K562 (cell line): ENCODE data around the gene RUNX3. TPM values are rescaled to one million over a fixed set of nuclear protein-coding genes. Genes with fewer than 3 reads are reported as not detected.

ENCODE experiments used
- ATAC-seq: fragments of 200-7000 bp; cut with Tn5 transposase; 3 replicates; pipeline ENCODE4 v1.9.1; 2020; ENCODE audit warnings: moderate library complexity
- BruUV-seq: library from RNA; stranded (reverse); fragments of 400-500 nt; replicated peaks from 2 replicates; lab custom pipeline; 2021; lab: Mats Ljungman, UMichigan
- CTCF ChIA-PET: fragments of 300-600 bp; formaldehyde crosslinking; extraction: SDS; loops from one replicate; lab custom pipeline; 2021; ENCODE audit warnings: low intra/inter-chr PET ratio; lab: Yijun Ruan, JAX
- POLR2A ChIA-PET: fragments of 300-600, 350-650 bp; sonication (Branson Sonifier 250); formaldehyde crosslinking; extraction: SDS; loops from one replicate; lab custom pipeline; 2021; ENCODE audit warnings: antibody characterized with exemption, inconsistent platforms; lab: Yijun Ruan, JAX
- DNase-seq, 4 experiments: peaks; one replicate each; pipeline versions ENCODE4 v3.0.0 to v3.0.0-alpha.2; 2011 to 2018; ENCODE audit warnings: low spot score in 3 of 4, mixed read lengths in 3 of 4; ENCODE audit errors: extremely low read depth in 1 of 4
- FAIRE-seq: peaks from 2 replicates; lab custom pipeline; 2011; peaks lifted over from hg19 to GRCh38; lab: Jason Lieb, UNC
- H2AFZ ChIP-seq: 2 replicates; pipeline ENCODE4 v1.6.0; 2011; ENCODE audit warnings: low read depth, low read length, control low read depth, inconsistent platforms
- H3K27ac ChIP-seq: fragments of 200-600 bp; 3 replicates; pipeline ENCODE4 v1.8.0; 2011; ENCODE audit warnings: low read depth, mild to moderate bottlenecking, control low read depth, inconsistent platforms, low read length, moderate library complexity, mixed read lengths; ENCODE audit errors: extremely low read depth
- H3K27me3 ChIP-seq, 2 experiments: fragments of 300-600 bp in 1 of 2; 2 replicates in 1 of 2; 3 replicates in 1 of 2; pipeline versions ENCODE4 v1.6.0 to v1.8.0; 2011; ENCODE audit warnings: inconsistent platforms in 2 of 2, low read length in 2 of 2, mild to moderate bottlenecking in 1 of 2, mixed read lengths in 1 of 2, moderate library complexity in 1 of 2; ENCODE audit not compliant: control insufficient read depth in 2 of 2, insufficient read depth in 2 of 2
- H3K36me3 ChIP-seq: fragments of 300-600 bp; 3 replicates; pipeline ENCODE4 v1.8.0; 2011; ENCODE audit warnings: mild to moderate bottlenecking, low read length, inconsistent platforms; ENCODE audit not compliant: control insufficient read depth, insufficient read depth
- H3K4me1 ChIP-seq, 2 experiments: fragments of 200-600 bp in 1 of 2; replicated peaks in 1 of 2; 2 replicates in 1 of 2; 3 replicates in 1 of 2; pipeline versions ENCODE4 v1.5.1 to v1.8.0; 2011; ENCODE audit warnings: inconsistent platforms in 2 of 2, low read length in 2 of 2, mild to moderate bottlenecking in 1 of 2, mixed read lengths in 1 of 2, moderate library complexity in 1 of 2; ENCODE audit not compliant: control insufficient read depth in 2 of 2, insufficient read depth in 2 of 2
- H3K4me2 ChIP-seq: 2 replicates; pipeline ENCODE4 v1.6.1; 2011; ENCODE audit warnings: low read length, control low read depth, inconsistent platforms, mixed read lengths; ENCODE audit not compliant: insufficient read depth
- H3K4me3 ChIP-seq: fragments of 200-600 bp; sonication (generic), shearing (Covaris generic); 2 replicates; pipeline ENCODE4 v1.5.1; 2016; ENCODE audit warnings: control low read depth, inconsistent platforms
- H3K79me2 ChIP-seq: fragments of 200-600 bp; 3 replicates; pipeline ENCODE4 v1.8.0; 2011; ENCODE audit warnings: low read length, inconsistent platforms; ENCODE audit not compliant: control insufficient read depth, insufficient read depth
- H3K9ac ChIP-seq, 2 experiments: 2 replicates each; pipeline versions ENCODE4 v1.6.0 to v1.6.1; 2011; ENCODE audit warnings: low read depth in 2 of 2, low read length in 2 of 2, control low read depth in 1 of 2, inconsistent platforms in 1 of 2, mild to moderate bottlenecking in 1 of 2, mixed read lengths in 1 of 2; ENCODE audit not compliant: insufficient read depth in 1 of 2
- H3K9me1 ChIP-seq: one replicate; pipeline ENCODE4 v1.6.0; 2011; ENCODE audit warnings: inconsistent platforms, mild to moderate bottlenecking, low read length, moderate library complexity; ENCODE audit not compliant: control insufficient read depth, insufficient read depth
- H3K9me3 ChIP-seq: replicated peaks from 2 replicates; pipeline ENCODE4 v1.5.1; 2011; ENCODE audit warnings: low read depth, low read length, inconsistent platforms; ENCODE audit not compliant: control insufficient read depth, insufficient read depth
- H4K20me1 ChIP-seq: replicated peaks from 2 replicates; pipeline ENCODE4 v1.6.1; 2011; ENCODE audit warnings: low read length, inconsistent platforms, mixed read lengths; ENCODE audit not compliant: control insufficient read depth, insufficient read depth
- CREB5 ChIP-seq: fragments of 250-450 bp; sonication (Bioruptor Pico); IDR thresholded peaks from 2 replicates; pipeline ENCODE4 v1.5.0; 2020; ENCODE audit warnings: mild to moderate bottlenecking
- DLX4 ChIP-seq: fragments of 250-450 bp; sonication (Bioruptor Pico); IDR thresholded peaks from 2 replicates; pipeline ENCODE4 v1.6.1; 2021; ENCODE audit warnings: mild to moderate bottlenecking
- HMG20A ChIP-seq: fragments of 450-650 bp; formaldehyde crosslinking; conservative IDR thresholded peaks from 2 replicates; pipeline ENCODE4 v1.4.0; 2020; ENCODE audit warnings: mild to moderate bottlenecking, mixed read lengths
- PHF21A ChIP-seq: fragments of 450-650 bp; IDR thresholded peaks from 2 replicates; pipeline ENCODE4 v1.6.1; 2017; ENCODE audit warnings: low read depth, borderline replicate concordance
- RCOR1 ChIP-seq, 2 experiments: IDR thresholded peaks; 2 replicates each; pipeline ENCODE4 v1.6.1; 2012; ENCODE audit warnings: low read depth in 2 of 2, low read length in 2 of 2, borderline replicate concordance in 1 of 2, improper control_type of control experiment in 1 of 2
- SIN3A ChIP-seq, 2 experiments: fragments of 150-350 bp in 1 of 2; IDR thresholded peaks; 2 replicates each; pipeline ENCODE4 v1.6.1; 2011 to 2016; ENCODE audit warnings: borderline replicate concordance in 2 of 2, low read depth in 2 of 2, low read length in 2 of 2, mild to moderate bottlenecking in 2 of 2, moderate library complexity in 2 of 2; ENCODE audit not compliant: control insufficient read depth in 1 of 2
- ZNF121 ChIP-seq: sonication (generic); formaldehyde crosslinking; conservative IDR thresholded peaks from 2 replicates; pipeline ENCODE4 v1.8.0; 2022; ENCODE audit warnings: missing genetic modification reagents
- WGBS: fragments of 100-300 bp; shearing (Covaris generic); methylation state at CpG from one replicate; pipeline ENCODE4 v1.1.6; 2016; ENCODE audit warnings: low coverage, mixed read lengths; ENCODE audit not compliant: insufficient coverage; ENCODE audit errors: missing lambda C conversion rate; 5-methylcytosine and 5-hydroxymethylcytosine counted together
- in situ Hi-C: fragments of 300-500 bp; cut with MboI; formaldehyde crosslinking; loops from 4 replicates; pipeline ENCODE4 v1.15.0; 2018; ENCODE audit warnings: inconsistent platforms, mixed read lengths
- intact Hi-C: fragments of 100-400 bp; cut with micrococcal nuclease; formaldehyde crosslinking; loops from 2 replicates; pipeline ENCODE4 v1.14.2; 2022
- polyA plus RNA-seq, 8 experiments: library from polyadenylated mRNA; depleted of rRNA in 4 of 8; stranded (reverse) in 5 of 8; unstranded in 3 of 8; fragments of >200 nt; fragmentation: Nextera tagmentation in 2 of 8; fragmentation: Illumina TruSeq in 1 of 8; extraction: Ambion mirVana in 2 of 8; extraction: Trizol in 1 of 8; gene quantifications; 2 replicates each; pipeline versions ENCODE4 v1.2.1 to v1.2.3, GENCODE V29; 2011 to 2014; ENCODE audit warnings: inconsistent platforms in 1 of 8, missing spikeins in 1 of 8
- total RNA-seq, 7 experiments: library from RNA; depleted of rRNA in 6 of 7; stranded (reverse); fragments of >200 nt in 6 of 7; fragmentation: Illumina TruSeq in 2 of 7; extraction: Trizol in 2 of 7; gene quantifications; 2 replicates each; pipeline versions ENCODE4 v1.2.1 to v1.2.3, GENCODE V29; 2011 to 2021; ENCODE audit warnings: low replicate concordance in 1 of 7
- TF ChIP-seq, protein P1 (sequence below): fragments of 450-650 bp; conservative IDR thresholded peaks from 2 replicates; pipeline ENCODE4 v1.6.1; 2016; ENCODE audit warnings: missing genetic modification characterization, low read depth, mild to moderate bottlenecking, missing compliant biosample characterization, moderate library complexity
- TF ChIP-seq, protein P2 (sequence below): fragments of 450-650 bp; IDR thresholded peaks from 2 replicates; pipeline ENCODE4 v1.6.1; 2017; ENCODE audit warnings: antibody characterized with exemption
- TF ChIP-seq, protein P3 (sequence below): conservative IDR thresholded peaks from 2 replicates; pipeline ENCODE4 v1.6.1; 2011; ENCODE audit warnings: low read depth, mild to moderate bottlenecking, low read length; ENCODE audit not compliant: control insufficient read depth

RUNX3 gene
- total and polyA plus RNA-seq, 9 of the 15 experiments (the other 6 are each of a cell fraction or from before 2014, with no cell fraction given): 0.01 to 0.64 (median 0.09) TPM

GRCh38 chr1:24927473-24927872, 2.6 kb downstream of the RUNX3 start:
- peaks cover 69 to 91% of the 10 kb centered on the region in 2 experiments for H3K27me3 ChIP-seq
- no peak for TF ChIP-seq RCOR1 (IDR thresholded peaks at IDR 0.05; ENCODE audit: borderline replicate concordance in 1 of 2, low read depth in 2 of 2, low read length in 2 of 2)
- TF ChIP-seq, protein P1, sequence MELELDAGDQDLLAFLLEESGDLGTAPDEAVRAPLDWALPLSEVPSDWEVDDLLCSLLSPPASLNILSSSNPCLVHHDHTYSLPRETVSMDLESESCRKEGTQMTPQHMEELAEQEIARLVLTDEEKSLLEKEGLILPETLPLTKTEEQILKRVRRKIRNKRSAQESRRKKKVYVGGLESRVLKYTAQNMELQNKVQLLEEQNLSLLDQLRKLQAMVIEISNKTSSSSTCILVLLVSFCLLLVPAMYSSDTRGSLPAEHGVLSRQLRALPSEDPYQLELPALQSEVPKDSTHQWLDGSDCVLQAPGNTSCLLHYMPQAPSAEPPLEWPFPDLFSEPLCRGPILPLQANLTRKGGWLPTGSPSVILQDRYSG (tag): no peak
- TF ChIP-seq, protein P2, sequence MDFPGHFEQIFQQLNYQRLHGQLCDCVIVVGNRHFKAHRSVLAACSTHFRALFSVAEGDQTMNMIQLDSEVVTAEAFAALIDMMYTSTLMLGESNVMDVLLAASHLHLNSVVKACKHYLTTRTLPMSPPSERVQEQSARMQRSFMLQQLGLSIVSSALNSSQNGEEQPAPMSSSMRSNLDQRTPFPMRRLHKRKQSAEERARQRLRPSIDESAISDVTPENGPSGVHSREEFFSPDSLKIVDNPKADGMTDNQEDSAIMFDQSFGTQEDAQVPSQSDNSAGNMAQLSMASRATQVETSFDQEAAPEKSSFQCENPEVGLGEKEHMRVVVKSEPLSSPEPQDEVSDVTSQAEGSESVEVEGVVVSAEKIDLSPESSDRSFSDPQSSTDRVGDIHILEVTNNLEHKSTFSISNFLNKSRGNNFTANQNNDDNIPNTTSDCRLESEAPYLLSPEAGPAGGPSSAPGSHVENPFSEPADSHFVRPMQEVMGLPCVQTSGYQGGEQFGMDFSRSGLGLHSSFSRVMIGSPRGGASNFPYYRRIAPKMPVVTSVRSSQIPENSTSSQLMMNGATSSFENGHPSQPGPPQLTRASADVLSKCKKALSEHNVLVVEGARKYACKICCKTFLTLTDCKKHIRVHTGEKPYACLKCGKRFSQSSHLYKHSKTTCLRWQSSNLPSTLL: no peak
- TF ChIP-seq ZNF121 (CRISPR knock-in tag): no peak
- no peak for TF ChIP-seq PHF21A
- no peak for TF ChIP-seq CREB5 (CRISPR knock-in tag)
- TF ChIP-seq SIN3A (IDR thresholded peaks at IDR 0.05; ENCODE audit: borderline replicate concordance in 2 of 2, control insufficient read depth in 1 of 2, low read depth in 2 of 2, low read length in 2 of 2): no peak
- TF ChIP-seq, protein P3, sequence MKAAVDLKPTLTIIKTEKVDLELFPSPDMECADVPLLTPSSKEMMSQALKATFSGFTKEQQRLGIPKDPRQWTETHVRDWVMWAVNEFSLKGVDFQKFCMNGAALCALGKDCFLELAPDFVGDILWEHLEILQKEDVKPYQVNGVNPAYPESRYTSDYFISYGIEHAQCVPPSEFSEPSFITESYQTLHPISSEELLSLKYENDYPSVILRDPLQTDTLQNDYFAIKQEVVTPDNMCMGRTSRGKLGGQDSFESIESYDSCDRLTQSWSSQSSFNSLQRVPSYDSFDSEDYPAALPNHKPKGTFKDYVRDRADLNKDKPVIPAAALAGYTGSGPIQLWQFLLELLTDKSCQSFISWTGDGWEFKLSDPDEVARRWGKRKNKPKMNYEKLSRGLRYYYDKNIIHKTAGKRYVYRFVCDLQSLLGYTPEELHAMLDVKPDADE: no peak
- TF ChIP-seq DLX4 (CRISPR knock-in tag): no peak
- TF ChIP-seq HMG20A (CRISPR knock-in tag): no peak
- FAIRE-seq (no peak), DNase-seq (no peak), ATAC-seq (no peak)
- H3K9ac ChIP-seq: no peak overlapping the region
- H3K4me1 ChIP-seq: peaks cover 0 to 32% of the 10 kb centered on the region in 2 experiments; a peak in 2 of 5 replicates
- in situ Hi-C loops: no loop called here
- peaks cover 1% of the 10 kb centered on the region; the same call in 1 of the 2 replicates for H4K20me1 ChIP-seq
- H3K36me3 ChIP-seq: no peaks in the 10 kb centered on the region
- intact Hi-C loops: no loop called here
- ChIA-PET POLR2A (interaction anchor here (0.6 to 1.3 kb wide), 5 partner anchors 9 to 140 kb away, joined by 3 to 6 read pairs (median 3); no protein-coding TSS in a partner anchor), CTCF (no interaction called here)
- H3K27ac ChIP-seq: no peak overlapping the region
- no peak overlapping the region for H3K4me3 ChIP-seq
- H2AFZ ChIP-seq: no peak overlapping the region
- no peaks in the 10 kb centered on the region for H3K79me2 ChIP-seq
- H3K9me1 ChIP-seq: no peaks in the 10 kb centered on the region
- 11% methylated on average over 17 of the region's 17 CpGs for whole genome bisulfite sequencing
- H3K4me2 ChIP-seq: no peak overlapping the region
- no TSS peak for BruUV-seq
- H3K9me3 ChIP-seq: no peaks in the 10 kb centered on the region
